ENCODE measurements around the gene TRIM28.

GRCh38 chr19:58522709-58523108, 21.2 kb upstream of the TRIM28 start:
- TF ChIP-seq CTCF (IDR thresholded peaks at IDR 0.05) (no peak), POLR2A (IDR thresholded peaks at IDR 0.05) (no peak), POLR2AphosphoS5 (IDR thresholded peaks at IDR 0.05) (no peak)

Measured in stomach (tissue), 4 donors.